ENCODE results near the gene ECEL1.
"Not testable (repeated sequence)": the region's sequence is repeated elsewhere in the genome, so short reads cannot be mapped to it uniquely, and the experiment has no call there.

ECEL1 gene

DNA sequence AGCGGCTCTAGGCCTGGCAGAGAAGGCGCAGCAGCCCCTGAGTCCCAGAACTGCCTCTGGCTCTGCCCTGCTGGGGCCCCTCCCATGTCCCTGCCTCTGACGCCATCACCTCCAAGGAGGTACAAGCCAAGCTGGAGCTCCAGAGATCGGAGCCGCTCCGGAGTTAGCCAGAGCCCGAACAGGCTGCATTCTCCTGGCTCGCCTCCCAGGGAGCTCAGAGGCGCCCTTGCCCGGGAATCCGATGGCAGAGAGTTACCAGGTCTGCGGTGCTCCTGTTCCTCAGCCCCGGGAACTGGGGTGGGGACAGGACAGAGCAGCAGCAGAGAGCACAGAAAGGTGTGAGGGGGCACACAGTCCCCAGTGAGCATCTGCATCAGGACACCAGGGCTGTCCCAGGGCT, 44.6 kb downstream of the ECEL1 start:
- not testable (repeated sequence) for DNase-seq (ENCODE audit: low read depth in 2 of 2)

DNA sequence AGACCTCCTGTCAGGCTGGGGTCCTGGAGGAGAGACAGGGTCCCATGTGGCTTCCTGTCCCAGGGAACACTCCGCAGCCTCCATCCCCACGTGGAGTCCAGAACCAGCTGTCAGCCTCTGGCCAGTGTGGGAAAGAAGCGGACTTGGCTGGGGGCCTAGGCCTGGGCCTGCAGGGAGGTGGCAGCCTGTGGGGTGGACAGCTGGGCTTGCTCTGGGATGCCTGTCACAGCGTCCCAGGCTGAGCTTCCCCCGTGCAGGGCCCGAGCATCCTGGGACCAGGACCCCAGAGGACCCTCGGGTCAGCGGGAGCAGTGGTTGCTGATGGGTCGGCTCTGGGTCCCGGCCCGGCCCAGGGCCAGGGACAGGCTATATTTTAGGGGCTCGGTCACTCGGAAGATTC, 45.2 kb downstream of the ECEL1 start:
- DNase-seq (ENCODE audit: low read depth in 2 of 2) = not testable (repeated sequence)

DNA sequence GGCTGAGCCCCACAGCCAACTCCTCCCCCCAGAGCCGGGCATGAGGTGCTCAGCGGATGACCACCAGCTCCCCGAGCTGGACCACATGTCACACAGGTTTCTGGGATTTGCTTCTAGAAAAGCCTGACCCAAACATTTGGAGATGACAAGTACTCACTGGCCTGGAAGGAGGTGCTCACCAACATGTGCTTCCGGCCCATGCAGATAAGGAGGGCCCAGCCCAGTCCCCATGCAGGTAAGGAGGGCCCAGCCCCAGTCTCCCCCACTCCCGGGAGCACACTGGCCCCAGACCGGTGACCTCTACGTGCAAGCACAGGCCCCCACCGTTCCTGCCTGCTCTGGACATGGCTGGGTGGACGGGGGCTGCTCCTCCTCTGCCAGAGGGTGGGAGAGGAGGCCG, 45.7 kb downstream of the ECEL1 start:
- DNase-seq (ENCODE audit: low read depth in 2 of 2) = not testable (repeated sequence)

DNA sequence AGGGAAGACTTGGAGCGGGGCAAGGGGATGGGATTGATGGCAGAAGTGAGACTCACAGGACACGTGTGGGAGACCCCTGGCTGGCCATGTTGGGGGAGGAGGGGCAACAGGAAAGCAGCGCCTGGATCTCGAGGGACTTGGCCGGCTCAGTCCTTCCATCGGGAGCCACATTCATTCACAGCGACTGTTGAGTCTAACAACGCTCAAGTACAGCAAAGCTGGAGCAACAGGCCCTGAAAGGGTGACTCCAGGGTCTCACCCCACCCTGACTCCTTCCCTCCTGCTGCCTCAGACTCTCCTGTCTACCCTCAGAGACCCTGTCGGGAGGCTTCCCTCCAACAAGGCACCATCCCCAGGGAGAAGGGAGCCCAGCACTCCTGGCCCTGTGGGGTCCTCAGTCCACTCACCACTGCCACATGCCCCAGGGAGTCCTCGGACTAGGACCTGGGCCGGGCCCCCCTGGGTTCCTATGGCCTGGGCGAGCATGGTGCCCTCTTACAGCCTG, 46.4 kb downstream of the ECEL1 start:
- no peak for DNase-seq (ENCODE audit: low read depth in 2 of 2)

DNA sequence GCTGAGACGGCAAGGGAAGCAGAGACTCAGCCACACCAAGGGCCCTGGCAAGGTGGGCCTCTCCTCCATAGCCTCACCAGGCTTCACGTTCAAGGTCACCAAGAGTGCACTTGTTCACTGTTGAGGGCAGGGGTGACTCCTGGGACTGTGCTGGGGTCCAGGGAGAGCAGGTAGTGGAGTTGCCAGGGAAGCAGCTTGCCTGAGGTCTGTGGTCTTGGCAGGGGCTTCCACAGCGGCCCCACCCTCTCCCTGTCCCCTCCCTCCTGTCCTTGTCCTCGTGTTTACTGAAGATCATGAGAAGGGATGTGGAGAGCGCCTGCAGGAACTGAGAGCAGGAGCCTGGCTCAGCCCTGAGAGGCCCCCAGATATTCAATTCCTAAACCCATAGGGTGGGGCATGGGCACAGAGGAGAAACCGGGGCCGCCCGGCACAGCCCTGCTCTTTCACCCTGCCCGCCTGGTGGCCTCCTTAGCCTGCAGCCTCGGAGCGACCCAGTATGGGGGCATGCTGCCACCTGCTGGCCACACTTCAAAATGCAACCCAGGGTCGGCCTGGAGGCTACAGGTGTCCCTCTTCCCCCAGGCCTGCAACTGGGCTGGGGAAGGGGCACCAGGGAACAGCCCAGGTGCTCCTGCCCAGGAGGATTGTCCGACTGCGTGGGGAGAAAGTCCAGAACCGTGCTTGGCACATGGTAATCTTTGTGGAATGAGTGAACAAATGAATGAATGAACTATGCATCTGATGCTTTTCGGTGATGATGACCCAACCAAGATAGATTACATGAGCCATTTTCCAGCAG, 47.2 kb downstream of the ECEL1 start:
- DNase-seq (ENCODE audit: low read depth in 2 of 2) = peak; percentile 74 to 92

DNA sequence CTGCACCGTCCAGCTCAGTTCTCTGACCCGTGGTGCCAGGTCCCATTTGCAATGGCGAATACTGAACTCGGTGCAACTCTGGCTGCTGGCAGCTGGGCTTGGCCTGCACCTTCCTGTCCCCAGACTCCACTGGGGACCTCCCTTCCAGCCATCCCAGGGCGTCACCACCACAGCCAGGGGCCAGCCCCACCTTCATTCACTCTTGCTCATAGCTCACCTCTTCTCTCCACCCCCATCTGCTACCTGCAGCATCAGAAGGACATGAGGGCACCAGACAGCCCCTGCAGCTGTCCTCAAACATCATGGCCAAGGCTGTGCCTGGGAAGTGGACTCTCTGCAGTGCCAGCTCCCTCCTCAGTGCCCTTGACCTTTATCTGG, 47.9 kb downstream of the ECEL1 start:
- no peak for DNase-seq (ENCODE audit: low read depth in 2 of 2)

DNA sequence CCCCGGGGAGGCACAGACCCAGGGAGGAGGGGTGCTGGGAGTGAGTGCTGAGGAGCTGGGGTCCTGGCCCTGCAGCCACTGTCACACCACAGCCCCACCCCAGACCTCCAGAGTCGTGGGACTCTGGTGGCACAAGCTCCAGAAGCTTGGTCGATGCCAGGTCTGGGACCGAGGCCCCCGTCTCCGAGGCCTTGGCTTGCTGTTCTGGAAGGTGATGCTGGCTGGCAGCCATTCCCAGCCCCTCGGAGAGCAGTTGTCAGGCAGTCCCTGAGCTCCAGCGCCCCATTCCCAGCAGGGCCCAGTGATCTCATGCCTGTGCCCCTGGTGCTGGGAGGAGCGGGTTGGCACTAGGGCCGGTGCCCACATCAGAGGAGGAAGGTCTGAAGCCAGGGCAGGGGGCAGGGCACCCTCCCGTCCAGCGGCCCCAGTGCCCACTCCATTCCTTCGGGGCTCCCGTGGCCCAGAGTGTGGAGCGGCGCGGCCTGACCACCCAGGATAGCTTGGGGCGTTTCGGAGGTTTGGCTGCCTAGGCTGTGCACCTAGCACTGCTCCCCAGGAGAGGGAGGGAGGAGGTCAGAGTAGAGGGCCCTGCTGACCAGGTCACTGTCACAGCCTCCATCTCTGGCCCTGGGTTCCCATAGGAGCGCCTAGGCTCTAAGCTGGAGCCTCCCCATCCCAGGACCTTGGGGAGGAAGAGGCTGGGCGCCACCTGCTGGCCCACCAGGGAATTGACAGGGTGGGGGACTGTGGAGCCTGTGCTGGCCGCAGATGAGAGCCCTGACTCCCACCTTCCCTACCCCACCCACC, 48.5 kb downstream of the ECEL1 start:
- DNase-seq (ENCODE audit: low read depth in 2 of 2) = peak; percentile 28 to 50

DNA sequence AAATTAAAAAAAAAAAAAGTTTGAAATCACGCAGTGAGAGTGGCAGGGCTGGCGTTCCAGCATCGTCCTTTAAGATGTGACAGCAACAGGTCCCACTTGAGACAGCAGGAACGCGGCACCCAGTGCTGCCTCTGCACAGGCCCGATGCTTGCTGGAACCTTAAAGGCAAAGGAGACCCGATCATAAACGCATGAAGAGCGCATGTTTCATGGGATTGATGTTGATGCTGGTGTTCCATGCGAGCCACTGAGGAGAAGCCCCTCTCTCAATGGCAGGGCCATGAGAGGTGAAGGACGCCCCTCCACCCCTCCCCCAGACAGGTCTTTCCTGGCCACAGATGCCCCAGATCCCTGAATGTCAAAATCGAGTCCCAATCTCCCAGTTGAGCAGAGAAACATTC, 49.5 kb downstream of the ECEL1 start:
- DNase-seq (ENCODE audit: low read depth in 2 of 2) = no peak

DNA sequence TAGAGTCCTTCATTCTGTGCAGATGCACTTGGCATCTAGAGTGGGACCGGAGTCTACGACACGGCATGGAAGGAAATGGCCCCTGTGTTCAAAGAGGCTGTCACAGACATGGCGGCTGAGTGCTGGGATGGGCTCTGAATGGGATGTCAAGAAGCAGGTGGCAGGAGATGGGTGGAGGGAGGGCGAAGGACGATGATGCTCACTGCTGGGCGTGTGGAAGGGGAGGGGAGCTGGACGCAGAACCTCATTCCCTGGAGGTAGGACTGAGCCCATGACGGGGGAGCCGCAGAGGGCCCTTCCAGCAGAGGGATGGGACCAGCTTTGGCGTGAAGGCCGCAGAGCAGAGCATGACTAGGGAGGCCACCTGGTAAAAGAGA, 50.5 kb downstream of the ECEL1 start:
- DNase-seq (ENCODE audit: low read depth in 2 of 2) = no peak

DNA sequence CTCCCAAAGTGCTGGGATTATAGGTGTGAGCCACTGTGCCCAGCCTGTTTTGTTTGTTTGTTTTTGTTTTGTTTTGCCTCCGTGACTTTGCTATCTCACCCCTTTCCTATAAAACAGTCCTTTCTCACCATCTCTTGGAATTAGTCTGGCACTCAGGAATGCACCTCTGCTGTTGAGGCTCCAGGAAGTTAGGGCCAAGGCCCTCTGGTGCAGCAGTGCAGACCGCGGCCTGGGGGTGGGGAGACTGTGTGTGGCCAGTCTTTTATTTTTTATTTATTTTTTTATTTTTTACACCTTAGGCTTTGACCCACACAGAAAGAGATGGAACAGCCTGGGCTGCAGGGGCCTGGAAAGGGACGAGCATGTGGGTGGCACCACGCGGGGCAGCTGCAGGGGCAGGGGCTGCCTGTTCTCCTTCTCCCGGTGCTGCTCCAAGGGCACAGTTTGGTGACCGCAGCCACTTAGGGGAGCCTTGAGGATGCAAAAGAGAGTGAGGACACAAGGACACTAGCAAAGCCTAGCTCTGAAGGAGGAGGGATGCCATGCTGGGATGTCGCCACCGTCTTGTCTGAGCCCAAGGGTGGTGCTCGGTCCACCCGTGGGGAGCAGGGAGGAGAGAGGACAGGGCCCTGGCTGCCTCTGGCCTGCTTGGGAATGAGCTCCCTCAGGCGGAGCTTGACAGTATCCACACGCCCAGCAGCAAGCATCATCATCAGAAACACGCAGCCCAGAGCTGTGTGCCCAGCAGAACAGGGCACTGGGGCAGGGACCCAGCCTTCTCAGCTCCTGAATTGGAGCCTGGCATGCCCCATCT, 51.0 kb downstream of the ECEL1 start:
- DNase-seq (ENCODE audit: low read depth in 2 of 2) = no peak

DNA sequence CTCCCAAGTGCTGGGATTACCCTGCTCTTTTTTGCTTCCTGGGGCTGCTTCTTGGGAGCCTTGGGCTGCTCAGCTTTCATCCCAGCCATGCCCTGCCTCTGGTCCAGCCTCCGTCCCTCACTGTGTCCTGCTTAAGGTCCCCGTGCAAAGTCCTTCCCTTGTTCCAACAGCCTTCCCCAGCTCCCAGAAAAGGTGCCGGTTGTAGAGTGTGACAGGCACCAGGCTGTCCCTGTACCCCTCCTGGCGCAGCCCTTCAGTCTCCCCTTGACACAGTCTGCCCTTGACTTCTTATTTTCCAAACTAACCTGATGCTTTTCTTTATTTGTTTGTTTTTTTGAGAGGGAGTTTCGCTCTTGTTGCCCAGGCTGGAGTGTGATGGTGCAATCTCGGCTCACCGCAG, 51.8 kb downstream of the ECEL1 start:
- no peak for DNase-seq (ENCODE audit: low read depth in 2 of 2)

DNA sequence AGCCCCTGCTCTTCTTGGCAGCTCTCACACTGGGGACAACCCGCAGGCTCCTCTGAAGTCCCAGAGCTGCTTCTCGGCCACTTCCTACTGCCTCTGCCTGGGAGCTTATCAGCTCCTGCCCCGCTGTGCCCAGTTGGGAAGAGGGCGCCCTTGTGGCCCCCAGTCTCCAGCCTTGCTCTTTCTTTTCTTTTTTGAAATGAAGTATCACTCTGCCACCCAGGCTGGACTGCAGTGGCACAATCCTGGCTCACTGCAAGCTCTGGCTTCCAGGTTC, 52.3 kb downstream of the ECEL1 start:
- no peak for DNase-seq (ENCODE audit: low read depth in 2 of 2)

DNA sequence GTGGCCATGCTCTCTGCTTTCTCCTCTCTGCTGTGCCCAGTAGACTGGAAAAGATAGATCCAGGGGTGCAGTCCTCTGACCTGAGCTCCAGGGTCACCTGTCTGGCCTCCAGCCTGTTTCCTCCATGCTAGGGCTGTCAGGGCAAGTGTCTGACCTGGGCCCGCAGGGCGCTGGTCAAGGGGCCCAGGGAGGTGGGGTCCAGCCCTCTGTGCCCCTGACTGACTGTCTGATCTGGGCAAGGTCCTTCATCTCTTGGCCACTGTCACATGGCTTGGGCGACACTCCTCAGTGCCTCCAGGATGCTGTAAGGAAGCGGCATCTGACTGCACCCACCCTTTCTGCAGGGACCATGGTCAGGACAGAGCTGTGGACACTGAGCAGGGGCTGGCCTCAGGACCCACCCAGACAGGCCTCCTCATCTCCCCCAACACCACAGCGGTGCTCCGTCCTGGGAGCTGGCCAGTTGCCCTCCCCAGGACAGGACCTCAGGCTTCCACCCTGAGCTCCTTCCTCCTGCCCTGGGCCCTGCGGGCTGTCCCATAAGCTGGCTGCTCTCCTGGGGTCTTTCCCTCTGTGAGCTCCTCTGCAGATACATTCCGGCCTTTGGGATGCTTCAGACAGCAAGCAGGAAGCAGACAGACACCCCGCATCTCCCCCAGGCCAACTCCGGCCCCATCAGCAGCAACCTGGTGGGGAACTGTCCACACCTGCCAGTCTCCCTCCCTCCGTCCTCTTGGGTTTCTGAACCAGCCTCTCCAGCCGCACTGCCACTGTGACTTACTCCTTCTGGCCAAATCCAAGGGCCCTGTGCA, 52.9 kb downstream of the ECEL1 start:
- no peak for DNase-seq (ENCODE audit: low read depth in 2 of 2)

DNA sequence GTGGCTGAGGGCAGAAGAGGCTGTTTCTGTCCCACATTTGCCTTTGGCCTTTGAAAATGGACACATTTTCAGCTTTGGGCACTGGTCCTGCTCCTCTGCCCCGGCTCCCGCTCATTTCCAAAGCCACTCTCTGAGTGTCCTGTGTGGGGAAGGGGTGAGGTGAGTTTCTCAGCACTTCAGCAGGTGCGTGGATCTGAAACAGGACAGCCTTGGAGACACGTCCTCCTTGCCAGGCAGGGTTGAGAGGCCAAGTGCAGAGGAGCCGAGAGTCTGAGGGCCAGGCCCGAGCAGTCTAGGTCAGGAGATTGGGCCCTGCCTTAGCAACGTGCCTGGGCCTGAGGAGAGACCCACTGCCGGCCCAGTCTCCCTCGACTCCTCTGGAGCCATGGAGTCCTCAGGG, 53.5 kb downstream of the ECEL1 start:
- DNase-seq (ENCODE audit: low read depth in 2 of 2) = no peak

DNA sequence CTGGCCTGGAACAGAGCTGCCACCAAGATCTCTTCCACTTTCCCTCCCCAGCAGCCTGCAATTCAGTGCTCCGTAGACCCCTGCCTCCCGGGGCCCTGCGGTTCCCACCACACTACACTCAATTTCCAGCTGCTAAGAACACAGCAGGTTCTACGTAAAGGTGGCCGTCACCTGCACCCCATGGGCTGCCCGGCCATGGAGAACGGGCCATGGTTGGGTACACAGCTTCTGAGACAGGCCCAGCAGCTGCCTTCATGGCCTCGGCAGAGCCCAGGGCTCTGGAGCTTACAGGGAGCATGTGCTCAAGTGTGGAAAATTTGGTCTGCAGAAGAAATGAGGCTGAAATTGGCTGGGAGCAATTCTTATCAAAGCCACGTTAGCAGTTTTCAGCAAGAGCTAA, 54.0 kb downstream of the ECEL1 start:
- not testable (repeated sequence) for DNase-seq (ENCODE audit: low read depth in 2 of 2)

DNA sequence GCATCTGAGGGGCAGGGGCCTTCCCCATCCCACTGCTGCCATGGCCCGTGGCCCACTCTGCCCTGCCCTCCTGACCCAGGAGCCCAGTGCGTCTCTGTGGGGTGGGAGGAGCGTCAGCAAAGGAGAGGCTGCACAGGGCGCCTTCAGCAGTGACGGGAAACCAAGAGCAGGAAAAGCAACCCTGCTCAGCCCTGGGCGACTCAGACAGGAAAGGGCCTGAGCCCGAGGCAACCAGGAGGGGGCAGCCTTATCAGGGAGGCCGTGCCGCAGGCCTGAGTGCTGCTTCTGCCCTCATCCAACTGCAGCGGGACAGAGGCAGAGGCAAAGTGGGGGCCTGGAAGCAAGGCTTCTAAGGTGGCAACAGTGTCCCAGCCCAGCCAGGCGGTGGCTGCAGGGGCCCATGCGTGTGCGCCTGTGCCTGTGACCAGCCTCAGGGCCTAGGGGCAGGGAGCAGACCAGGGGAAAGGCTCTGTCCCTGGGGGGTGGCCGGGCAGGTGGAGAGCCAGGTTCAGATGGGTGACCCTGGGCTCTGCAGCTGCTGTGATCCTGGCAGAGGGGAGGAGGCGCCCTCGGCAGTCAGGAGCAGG, 54.9 kb downstream of the ECEL1 start:
- DNase-seq (ENCODE audit: low read depth in 2 of 2) = no peak

DNA sequence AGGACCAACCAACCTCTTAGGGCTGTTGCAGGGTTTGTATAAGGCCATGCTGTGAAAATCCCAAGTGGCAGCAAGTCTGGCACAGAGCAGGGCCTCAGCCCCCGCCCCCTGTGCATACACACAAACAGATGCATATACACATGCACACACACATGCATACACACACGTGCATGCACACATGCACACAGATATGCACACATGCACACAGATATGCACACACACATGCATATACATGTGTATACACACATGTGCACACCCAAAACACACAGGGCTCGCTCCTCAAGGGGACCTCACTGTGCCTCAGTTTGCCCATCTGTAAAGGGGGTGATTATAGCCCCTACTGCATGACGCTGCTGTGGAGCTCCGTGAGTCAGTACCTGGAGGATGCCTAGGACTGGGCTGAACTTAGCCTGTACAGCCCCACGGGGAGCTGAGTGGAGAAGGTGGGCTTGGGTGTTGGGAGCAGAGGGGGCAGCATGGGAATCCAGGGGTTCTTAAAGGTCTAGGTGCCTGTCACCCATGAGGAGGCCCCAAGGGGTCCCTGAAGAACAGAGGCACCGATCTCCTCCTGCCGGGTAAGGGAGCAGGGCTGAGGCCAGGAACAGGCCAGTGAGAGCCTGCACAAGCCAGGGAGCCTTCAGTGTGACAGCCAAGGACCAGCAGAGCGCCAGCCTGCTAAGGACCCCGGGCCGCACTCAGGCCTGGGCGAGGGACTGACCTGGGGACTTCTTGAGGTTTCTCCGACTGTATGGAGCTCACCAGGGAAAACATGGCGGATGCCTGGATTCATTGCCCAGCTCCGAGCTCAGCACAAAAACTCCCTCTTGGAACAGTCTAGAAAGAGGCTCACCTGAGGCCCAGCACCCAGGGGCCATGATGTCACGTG, 55.7 kb downstream of the ECEL1 start:
- no peak for DNase-seq (ENCODE audit: low read depth in 2 of 2)

Data from stimulated activated CD4-positive, alpha-beta T cell treated with anti-CD3 and anti-CD28 coated beads, Interleukin-4, amount 100 ng/mL, for 48 hours (primary cell).